Mammary epithelial cell (primary cell): ENCODE results near the gene H6PD.

Source experiments
- CTCF ChIP-seq, 2 donors: IDR thresholded peaks in 1 of 2; conservative IDR thresholded peaks in 1 of 2; 2 replicates each; pipeline ENCODE4 v1.5.1; 2011 to 2012; ENCODE audit warnings: inconsistent platforms in 2 of 2, low read length in 2 of 2, mild to moderate bottlenecking in 2 of 2, control low read depth in 1 of 2, low read depth in 1 of 2; ENCODE audit not compliant: insufficient read depth in 1 of 2; ENCODE audit errors: extremely low read depth in 1 of 2
- EZH2 ChIP-seq: IDR thresholded peaks from 2 replicates; pipeline ENCODE4 v1.6.1; 2012; ENCODE audit warnings: low read length, inconsistent platforms, borderline replicate concordance

DNA sequence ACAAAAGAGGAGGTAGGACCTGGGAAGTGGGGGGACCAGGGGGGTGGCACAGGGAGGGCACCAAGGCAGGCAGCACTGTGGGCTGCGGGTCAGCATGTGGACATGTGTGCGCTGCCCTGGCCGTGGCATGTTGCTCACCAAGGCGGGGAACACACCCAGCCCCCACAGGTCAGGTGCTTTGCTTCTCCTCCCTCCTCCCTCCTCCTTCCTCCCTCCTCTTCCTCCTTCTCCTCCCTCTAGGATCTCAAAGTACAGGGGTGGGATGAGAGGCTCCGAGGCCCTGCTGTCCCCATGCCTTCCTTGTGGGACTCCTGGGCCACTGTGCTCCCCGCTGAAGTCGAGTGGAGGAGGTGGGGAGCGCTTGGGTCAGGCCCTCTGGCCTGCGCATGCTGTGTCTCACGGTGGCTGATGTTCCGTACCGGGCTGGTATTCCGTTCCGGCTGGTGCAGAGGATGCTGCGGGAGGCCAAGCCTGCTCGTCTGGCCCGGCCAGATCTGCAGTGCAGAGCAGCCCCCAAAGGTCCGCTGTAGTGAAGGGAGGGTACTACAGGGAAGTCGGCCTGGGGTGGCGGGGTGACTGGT lies 84.7 kb downstream of the H6PD start:
- TF ChIP-seq CTCF (conservative IDR thresholded peaks at IDR 0.05 in 1 of 2, IDR thresholded peaks at IDR 0.05 in 1 of 2; ENCODE audit: extremely low read depth in 1 of 2, insufficient read depth in 1 of 2, low read depth in 1 of 2, low read length in 2 of 2) (no peak), EZH2 (no peak)
